ENCODE results near the gene PMF1. TPM values are rescaled to one million over a fixed set of nuclear protein-coding genes. Genes with fewer than 3 reads are reported as not detected.

The PMF1 gene
- total and polyA plus RNA-seq, 2 of the 13 experiments (the other 11 are each of a cell fraction or from before 2014, with no cell fraction given) = 72.5 to 89.0 TPM

DNA sequence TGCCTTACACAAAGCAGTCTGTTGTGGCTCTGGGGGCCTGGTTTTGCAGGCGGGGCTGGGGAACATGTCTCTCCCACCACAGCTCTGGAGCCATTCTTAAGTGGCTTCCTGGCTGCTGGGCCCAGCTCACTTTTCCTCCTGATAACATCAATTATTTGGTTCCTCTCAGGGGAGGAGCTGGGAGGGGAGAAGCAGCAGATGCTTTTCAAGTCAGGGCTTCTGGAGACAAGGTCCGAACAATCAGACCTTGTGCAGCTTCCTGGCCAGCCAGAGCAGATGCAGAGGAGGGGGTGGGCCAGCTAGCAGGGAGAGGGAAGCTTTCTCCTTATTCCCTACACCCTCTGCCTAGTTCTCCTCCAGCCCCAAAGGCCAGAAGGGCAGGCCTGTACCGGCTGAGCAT, 38.7 kb downstream of the PMF1 start:
- H3K4me1 ChIP-seq (ENCODE audit: insufficient read depth, low read length) = peaks cover 18% of the 10 kb centered on the region
- no peak overlapping the region for H3K4me2 ChIP-seq (ENCODE audit: low read depth, low read length)
- FAIRE-seq (no peak), ATAC-seq (no peak), DNase-seq (ENCODE audit: low spot score) (no peak)
- ChIA-PET CTCF (ENCODE audit: low intra/inter-chr PET ratio, low total read pairs) (no interaction called here), POLR2A (no interaction called here)
- H3K27ac ChIP-seq (ENCODE audit: extremely low read length, insufficient read depth, low read length) = no peak overlapping the region
- intact Hi-C loops (cut with micrococcal nuclease; ENCODE audit: unreplicated experiment) (no loop called here), in situ Hi-C loops (cut with HindIII; ENCODE audit: extremely low pct_ligation_motif_present, low pct_unique_long_range_greater_than_20kb) (no loop called here)
- 89% methylated on average over 2 of the region's 3 CpGs for WGBS (ENCODE audit: low lambda C conversion rate)
- no peaks in the 10 kb centered on the region for H3K9me3 ChIP-seq (ENCODE audit: low read length)
- no peaks in the 10 kb centered on the region for H3K27me3 ChIP-seq (ENCODE audit: control insufficient read depth in 1 of 2, insufficient read depth in 2 of 2, low read length in 2 of 2)
- no TSS peak for BruUV-seq (replicated peaks)
- no peak overlapping the region for H3K9ac ChIP-seq (ENCODE audit: insufficient read depth, low read depth, low read length)
- TF ChIP-seq ZXDC (CRISPR knock-in tag; IDR thresholded peaks at IDR 0.05) = no peak
- no peak for TF ChIP-seq ZZZ3 (CRISPR knock-in tag; IDR thresholded peaks at IDR 0.05; ENCODE audit: borderline replicate concordance)
- no peak for TF ChIP-seq ZNF775 (CRISPR knock-in tag; IDR thresholded peaks at IDR 0.05; ENCODE audit: borderline replicate concordance)
- TF ChIP-seq, protein P1, sequence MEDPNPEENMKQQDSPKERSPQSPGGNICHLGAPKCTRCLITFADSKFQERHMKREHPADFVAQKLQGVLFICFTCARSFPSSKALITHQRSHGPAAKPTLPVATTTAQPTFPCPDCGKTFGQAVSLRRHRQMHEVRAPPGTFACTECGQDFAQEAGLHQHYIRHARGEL (CRISPR knock-in tag; IDR thresholded peaks at IDR 0.05) = no peak
- no peak for TF ChIP-seq PAWR (CRISPR knock-in tag; IDR thresholded peaks at IDR 0.05; ENCODE audit: borderline replicate concordance)
- TF ChIP-seq, protein P2, sequence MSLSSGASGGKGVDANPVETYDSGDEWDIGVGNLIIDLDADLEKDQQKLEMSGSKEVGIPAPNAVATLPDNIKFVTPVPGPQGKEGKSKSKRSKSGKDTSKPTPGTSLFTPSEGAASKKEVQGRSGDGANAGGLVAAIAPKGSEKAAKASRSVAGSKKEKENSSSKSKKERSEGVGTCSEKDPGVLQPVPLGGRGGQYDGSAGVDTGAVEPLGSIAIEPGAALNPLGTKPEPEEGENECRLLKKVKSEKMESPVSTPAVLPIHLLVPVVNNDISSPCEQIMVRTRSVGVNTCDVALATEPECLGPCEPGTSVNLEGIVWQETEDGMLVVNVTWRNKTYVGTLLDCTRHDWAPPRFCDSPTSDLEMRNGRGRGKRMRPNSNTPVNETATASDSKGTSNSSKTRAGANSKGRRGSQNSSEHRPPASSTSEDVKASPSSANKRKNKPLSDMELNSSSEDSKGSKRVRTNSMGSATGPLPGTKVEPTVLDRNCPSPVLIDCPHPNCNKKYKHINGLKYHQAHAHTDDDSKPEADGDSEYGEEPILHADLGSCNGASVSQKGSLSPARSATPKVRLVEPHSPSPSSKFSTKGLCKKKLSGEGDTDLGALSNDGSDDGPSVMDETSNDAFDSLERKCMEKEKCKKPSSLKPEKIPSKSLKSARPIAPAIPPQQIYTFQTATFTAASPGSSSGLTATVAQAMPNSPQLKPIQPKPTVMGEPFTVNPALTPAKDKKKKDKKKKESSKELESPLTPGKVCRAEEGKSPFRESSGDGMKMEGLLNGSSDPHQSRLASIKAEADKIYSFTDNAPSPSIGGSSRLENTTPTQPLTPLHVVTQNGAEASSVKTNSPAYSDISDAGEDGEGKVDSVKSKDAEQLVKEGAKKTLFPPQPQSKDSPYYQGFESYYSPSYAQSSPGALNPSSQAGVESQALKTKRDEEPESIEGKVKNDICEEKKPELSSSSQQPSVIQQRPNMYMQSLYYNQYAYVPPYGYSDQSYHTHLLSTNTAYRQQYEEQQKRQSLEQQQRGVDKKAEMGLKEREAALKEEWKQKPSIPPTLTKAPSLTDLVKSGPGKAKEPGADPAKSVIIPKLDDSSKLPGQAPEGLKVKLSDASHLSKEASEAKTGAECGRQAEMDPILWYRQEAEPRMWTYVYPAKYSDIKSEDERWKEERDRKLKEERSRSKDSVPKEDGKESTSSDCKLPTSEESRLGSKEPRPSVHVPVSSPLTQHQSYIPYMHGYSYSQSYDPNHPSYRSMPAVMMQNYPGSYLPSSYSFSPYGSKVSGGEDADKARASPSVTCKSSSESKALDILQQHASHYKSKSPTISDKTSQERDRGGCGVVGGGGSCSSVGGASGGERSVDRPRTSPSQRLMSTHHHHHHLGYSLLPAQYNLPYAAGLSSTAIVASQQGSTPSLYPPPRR (CRISPR knock-in tag; IDR thresholded peaks at IDR 0.05; ENCODE audit: borderline replicate concordance) = no peak
- TF ChIP-seq, protein P3, sequence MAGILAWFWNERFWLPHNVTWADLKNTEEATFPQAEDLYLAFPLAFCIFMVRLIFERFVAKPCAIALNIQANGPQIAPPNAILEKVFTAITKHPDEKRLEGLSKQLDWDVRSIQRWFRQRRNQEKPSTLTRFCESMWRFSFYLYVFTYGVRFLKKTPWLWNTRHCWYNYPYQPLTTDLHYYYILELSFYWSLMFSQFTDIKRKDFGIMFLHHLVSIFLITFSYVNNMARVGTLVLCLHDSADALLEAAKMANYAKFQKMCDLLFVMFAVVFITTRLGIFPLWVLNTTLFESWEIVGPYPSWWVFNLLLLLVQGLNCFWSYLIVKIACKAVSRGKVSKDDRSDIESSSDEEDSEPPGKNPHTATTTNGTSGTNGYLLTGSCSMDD (CRISPR knock-in tag; IDR thresholded peaks at IDR 0.05) = no peak
- TF ChIP-seq SIN3A (IDR thresholded peaks at IDR 0.05; ENCODE audit: borderline replicate concordance, low read depth, low read length) = no peak
- no peak for TF ChIP-seq ZNF230 (CRISPR knock-in tag; IDR thresholded peaks at IDR 0.05)
- no peak for TF ChIP-seq ZNF713 (CRISPR knock-in tag; IDR thresholded peaks at IDR 0.05)
- TF ChIP-seq ZNF335 (CRISPR knock-in tag; IDR thresholded peaks at IDR 0.05) = no peak
- H3K4me3 ChIP-seq (replicated peaks in 1 of 3; ENCODE audit: insufficient read depth in 1 of 3, low read depth in 2 of 3, low read length in 3 of 3) = no peak overlapping the region
- no peaks in the 10 kb centered on the region for H4K20me1 ChIP-seq (ENCODE audit: insufficient read depth, low read length)
- H2AFZ ChIP-seq (ENCODE audit: low read length) = no peak overlapping the region
- H3K79me2 ChIP-seq (ENCODE audit: insufficient read depth, low read length) = no peaks in the 10 kb centered on the region
- H3K36me3 ChIP-seq (replicated peaks in 1 of 2; ENCODE audit: control insufficient read depth in 1 of 2, insufficient read depth in 2 of 2, low read length in 2 of 2) = peaks cover 32 to 60% of the 10 kb centered on the region in 2 experiments; a peak in 4 of 5 replicates

All from HepG2 (cell line).